ENCODE data around the gene C16orf86.

- no peak for TF ChIP-seq CTCF (conservative IDR thresholded peaks at IDR 0.05 in 1 of 2, IDR thresholded peaks at IDR 0.05 in 1 of 2; ENCODE audit: extremely low read depth in 1 of 2, insufficient read depth in 1 of 2, low read depth in 1 of 2, low read length in 2 of 2)
- no peak for TF ChIP-seq EZH2 (IDR thresholded peaks at IDR 0.05; ENCODE audit: borderline replicate concordance, low read length)
Measured at GRCh38 chr16:67656344-67657016, 10.1 kb upstream of the C16orf86 start.
